ENCODE measurements around the gene HOOK2.

- TF ChIP-seq CTCF (CRISPR knock-in tag; IDR thresholded peaks at IDR 0.05) (no peak), RFX5 (IDR thresholded peaks at IDR 0.05; ENCODE audit: low read depth, low read length) (no peak), SETDB1 (CRISPR knock-in tag; IDR thresholded peaks at IDR 0.05; ENCODE audit: borderline replicate concordance) (no peak), ZBTB1 (CRISPR knock-in tag; IDR thresholded peaks at IDR 0.05; ENCODE audit: borderline replicate concordance) (no peak), TRIM22 (IDR thresholded peaks at IDR 0.05) (no peak), NR0B2 (CRISPR knock-in tag; IDR thresholded peaks at IDR 0.05) (no peak), ZBTB8A (CRISPR knock-in tag; IDR thresholded peaks at IDR 0.05; ENCODE audit: borderline replicate concordance, low read depth) (no peak), ZNF639 (CRISPR knock-in tag; conservative IDR thresholded peaks at IDR 0.05) (no peak), RXRA (CRISPR knock-in tag; IDR thresholded peaks at IDR 0.05) (no peak), ZFP36L1 (CRISPR knock-in tag; IDR thresholded peaks at IDR 0.05) (no peak), ZNF121 (CRISPR knock-in tag; IDR thresholded peaks at IDR 0.05) (no peak), FOXO1 (CRISPR knock-in tag; IDR thresholded peaks at IDR 0.05) (no peak), POLR2AphosphoS5 (IDR thresholded peaks at IDR 0.05; ENCODE audit: low read depth, low read length) (no peak)
These were observed 17.5 kb upstream of the HOOK2 start for GRCh38 chr19:12792853-12793289.

All from HepG2 (cell line).